GM19351 (cell line): ENCODE data around the gene RAB15.

Experiments
- ATAC-seq: cut with Tn5 transposase; IDR thresholded peaks from one replicate; pipeline ENCODE4 v1.9.1; 2021; ENCODE audit warnings: mild to moderate bottlenecking, moderate library complexity; ENCODE audit not compliant: unreplicated experiment

RAB15 gene

DNA sequence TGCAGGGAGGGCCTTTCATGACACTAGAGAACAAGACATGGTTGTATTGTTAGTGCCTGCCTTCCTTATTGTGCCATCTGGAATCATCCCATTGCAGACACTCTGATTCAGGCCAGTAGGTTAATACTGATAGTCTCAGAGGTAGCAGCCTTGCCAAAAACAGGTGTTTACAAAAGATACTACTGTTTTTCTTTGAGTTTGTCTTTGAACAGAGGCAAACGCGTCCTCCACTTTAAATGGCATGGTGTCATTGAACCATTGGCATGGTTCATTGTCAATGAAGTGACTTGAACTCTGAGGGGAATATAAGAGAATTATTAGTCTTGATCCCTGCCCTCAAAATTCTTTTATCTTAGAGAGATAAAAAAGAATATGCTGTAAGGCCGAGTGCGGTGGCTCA, 18.8 kb upstream of the RAB15 start:
- no peak for ATAC-seq

DNA sequence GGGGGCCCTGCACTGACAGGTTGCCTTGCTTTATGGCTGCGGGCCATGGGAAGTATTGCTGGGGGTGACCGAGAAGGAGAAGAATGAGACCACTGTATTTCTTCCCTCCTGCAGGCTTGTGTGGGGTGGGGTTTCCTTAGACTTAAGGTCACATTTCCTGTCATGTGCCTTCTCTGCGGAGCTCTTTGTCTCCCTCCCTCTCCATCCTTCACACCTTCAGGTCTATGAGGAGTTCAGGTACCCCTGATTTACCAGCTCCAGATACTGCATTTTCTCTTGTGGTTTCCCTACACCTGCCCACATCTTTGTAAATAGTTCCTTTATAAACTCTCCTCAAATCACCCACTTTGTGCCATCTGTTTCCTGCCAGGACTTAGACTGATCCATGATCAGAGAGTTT, 18.2 kb upstream of the RAB15 start:
- ATAC-seq = no peak

DNA sequence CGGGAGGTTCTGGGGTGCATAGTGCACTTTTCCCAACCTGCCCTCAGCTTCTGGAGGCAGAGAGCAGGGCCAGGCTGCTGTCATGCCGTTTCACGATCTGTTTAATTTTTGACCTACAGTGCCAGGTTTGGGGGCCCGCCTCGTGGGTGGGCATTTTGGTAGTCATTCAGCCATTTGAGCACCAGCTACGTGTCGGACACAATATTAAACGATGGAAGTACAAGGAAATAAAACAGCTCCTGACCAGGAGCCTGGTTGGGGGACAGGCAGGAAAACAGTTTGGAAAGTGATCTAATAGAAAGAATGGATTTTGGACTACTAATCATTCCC, 15.3 kb upstream of the RAB15 start:
- ATAC-seq = no peak

DNA sequence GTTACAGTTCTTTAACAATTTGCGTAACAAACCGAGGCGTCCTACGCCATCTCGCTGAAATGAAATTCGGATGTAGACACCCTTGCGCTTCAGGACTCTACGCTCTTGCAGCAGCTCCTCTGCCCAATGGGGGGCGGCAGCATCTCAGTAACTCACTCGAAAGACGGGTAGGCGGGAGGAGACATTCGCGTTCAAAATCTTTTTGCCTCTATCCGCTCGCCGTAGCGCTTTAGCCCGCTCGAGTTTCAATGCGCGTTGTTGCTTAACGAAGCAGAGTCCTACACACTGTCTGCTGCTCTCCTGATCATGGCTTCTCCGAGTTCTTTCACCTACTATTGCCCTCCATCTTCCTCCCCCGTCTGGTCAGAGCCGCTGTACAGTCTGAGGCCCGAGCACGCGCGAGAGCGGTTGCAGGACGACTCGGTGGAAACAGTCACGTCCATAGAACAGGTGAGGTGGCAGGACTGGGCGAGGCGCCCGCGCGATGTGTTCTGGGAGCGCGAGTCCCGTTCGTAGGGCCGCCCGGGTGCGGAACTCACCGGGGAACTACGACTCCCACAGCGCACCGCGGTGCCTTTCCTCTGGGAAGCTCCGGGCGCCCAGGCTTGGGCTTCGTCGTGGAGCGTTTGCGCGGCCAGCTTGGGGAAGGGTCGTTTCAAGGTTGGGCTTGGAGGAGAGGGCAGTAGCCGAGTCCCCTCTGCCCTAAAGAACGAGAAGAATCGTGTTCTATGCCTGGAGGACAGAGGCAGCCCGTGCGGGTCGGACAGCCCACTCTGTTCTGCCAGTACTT, 14.7 kb upstream of the RAB15 start, which contains the start of gene FNTB:
Gene FNTB (plus strand): TSS at position 248 of the 790 bp plus-strand sequence. CDS start 59 bp downstream, at position 307.
- peak; percentile 91 for ATAC-seq

DNA sequence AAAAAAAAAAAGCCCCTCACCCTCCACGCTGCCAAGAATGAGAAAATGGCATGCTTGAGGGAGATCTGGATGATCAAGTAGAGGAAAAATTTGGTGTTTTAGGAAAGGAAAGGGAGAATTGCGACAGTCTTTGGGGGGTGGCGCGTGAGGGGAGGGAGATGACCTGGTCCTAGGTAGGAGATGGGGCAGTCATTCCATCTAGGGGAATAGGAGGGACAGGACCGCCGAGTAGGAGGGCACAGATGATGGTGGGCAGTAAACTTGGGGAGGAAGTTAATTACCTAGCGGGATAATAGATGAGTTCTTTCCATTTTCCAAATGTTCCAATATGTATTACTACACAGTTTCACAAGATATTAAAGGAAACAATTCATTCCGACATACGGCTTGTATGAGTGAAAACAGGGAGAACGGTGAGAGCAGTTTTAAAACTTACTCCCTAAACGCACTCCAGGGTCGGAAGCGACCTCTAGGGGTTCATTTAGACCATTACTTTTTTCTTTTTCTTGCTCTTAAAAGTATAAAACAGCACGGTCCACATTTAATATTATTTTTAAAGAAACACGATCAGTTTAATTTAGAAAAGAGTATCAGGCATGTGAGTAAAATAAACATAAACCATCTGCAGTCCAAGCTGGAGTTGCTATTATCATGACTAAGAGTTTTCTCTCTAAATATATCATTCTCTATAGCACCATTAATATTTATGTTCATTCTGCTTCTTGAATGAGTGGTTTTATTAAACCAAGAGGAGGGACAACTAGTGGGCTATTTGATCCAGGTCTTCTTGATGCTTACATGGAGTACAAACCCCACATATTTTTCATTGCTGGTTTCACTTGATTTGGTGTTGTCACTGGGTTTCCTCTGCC, 11.5 kb upstream of the RAB15 start:
- no peak for ATAC-seq

DNA sequence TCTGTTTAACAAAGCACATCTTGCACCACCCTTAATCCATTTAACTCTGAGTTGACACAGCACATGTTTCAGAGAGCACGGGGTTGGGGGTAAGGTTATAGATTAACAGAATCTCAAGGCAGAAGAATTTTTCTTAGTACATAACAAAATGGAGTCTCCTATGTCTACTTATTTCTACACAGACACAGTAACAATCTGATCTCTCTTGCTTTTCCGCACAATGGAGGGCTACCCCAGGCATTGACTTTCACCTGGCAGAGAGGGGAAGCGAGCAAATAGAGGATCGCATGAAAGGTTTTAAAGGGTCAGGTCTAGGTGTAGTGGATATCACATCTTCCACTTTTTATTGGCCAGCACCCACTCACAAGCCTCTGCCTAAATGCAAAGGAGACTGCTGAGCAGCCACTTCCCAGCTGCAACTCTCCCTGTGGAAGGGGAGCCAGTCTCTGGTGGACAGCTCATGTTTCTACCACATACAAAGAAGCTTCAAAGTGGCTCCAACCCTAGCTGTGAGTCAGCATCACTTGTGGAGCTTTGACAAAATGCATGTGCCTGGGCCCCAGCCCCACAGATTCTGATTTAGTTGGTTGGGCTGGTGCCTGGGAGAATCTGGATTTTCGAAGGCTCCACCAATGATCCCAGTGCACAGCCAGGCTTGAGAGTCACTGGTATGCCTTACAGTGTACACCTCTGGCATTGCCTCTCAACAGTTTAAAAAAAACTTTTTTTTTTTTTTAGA, 7.4 kb upstream of the RAB15 start:
- no peak for ATAC-seq

DNA sequence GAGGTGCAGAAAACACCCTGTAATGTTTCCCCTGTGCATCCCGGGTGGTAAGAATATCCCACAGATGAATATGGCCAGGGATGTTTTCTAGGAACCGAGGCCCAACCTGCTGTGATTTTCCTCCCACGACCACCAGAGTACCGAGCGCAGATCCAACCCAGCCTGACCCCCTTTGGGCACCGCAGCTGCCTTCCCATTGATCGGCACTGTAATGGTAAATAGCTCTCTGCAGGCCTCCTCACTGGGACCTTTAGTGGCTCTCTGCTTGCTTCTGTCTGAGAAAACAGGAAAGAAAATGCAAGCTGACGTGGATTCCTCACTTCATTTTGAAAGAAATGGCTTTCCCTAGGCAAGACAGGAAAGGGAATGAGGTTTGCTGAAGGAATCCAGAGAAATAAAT, 2.4 kb upstream of the RAB15 start:
- ATAC-seq = no peak

DNA sequence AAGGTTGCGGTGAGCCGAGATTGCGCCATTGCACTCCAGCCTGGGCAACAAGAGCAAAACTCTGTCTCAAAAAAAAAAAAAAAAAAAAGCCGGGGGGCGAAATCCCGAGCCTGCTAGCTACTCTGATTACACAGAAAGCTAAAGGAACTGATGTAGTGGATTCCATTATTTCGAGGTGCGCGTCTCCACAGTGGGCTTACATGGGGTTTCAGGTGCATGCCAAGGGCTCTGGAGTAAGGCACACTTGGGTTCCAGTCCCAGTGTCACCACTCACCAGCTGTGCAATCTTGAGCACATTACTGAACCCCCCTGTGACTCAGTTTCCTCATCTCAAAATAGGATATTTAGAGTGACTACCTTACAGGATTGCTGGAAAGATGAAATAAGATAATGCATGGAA, 1.7 kb upstream of the RAB15 start:
- no peak for ATAC-seq

DNA sequence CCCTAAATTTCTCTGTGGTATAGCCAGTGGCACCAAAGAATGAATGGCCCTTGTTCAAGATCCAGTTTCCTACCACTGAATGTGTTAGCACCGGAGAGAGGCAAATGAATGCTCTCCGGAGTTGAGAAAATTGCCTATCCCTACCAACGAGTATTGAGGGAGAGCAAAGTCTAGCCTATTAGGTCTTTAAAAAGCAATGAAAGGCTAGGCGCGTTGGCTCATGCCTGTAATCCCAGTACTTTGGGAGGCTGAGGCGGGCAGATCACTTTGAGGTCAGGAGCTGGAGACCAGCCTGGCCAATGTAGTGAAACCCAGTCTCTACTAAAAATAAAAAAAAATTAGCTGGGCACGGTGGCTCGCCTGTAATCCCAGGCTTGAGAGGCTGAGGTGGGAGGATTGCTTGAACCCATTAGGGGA, 898 bp upstream of the RAB15 start:
- ATAC-seq = no peak

DNA sequence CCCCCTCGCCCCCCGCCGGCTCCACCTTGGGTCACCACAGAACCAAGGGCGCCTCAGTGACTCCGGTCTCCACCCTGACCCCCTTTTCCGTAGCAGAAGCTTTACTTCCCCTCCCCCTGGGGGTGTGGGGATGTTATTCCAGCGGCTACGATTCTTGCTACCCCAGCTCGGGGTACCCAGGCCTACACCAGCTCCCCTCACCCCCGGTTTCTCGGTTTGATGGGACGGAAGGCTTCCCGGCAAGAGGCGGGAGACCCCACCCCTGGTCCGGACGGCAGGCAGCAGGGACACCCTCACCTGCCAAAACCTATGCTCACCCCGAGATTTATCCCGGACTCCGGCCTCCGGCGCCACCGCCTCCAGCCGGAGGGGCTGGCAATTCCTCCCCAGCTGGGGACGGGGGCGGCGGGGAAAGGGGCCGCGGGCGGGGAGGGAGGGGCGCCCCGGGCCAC, 619 bp downstream of the RAB15 start:
- ATAC-seq = no peak

DNA sequence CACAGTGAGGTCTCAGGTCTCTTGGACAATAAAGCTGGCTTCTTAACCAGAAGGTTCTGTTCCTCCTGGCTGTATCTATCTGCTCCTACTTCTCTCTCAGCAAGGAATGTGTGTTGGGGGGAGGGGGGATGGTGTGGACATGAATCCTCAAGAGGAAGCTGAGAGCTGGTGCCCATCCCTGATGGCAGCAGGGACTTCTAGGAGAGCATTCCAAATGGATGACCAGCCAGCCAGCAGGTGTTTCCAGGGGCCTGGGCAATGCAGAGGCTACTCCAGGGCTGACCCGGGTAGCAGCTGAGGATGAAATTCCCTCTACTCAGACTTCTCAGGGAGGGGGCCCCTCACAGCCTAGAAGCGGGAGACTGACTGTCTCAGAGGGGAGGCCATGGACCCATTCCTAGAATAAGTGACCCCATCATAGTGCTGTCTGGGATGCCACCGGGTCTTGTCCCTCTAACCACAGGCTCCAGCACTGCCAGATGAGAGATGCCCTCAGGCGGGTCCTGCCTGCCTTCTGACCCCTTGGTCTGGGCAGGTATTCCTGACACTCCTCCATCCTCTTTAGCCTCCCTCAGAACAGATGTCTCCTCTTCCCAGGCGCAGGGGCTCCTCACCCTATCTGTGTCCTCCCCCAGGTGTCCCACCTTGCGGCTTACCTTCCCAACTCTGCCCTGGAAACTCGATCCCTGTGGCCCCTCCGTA, 1.2 kb downstream of the RAB15 start:
- ATAC-seq = no peak

DNA sequence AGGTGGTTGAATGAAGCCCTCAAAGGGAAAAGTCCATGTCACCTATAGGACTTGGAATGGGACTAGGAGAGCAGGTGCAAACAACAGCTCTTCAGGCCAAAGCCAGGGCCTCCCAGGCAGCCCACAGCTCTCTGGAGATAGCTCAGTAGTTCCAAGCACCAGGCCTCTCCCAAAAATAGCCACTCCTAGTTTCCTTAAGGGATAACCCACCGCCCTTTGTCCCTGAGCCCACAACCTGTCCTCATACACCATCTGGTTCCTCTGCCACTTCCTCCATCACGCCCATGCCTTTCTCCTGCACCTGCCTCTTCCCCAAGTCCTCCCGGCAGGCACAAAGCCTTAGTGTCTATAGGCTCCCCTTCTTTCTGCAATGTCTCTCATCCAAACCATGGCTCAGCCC, 2.1 kb downstream of the RAB15 start:
- no peak for ATAC-seq

DNA sequence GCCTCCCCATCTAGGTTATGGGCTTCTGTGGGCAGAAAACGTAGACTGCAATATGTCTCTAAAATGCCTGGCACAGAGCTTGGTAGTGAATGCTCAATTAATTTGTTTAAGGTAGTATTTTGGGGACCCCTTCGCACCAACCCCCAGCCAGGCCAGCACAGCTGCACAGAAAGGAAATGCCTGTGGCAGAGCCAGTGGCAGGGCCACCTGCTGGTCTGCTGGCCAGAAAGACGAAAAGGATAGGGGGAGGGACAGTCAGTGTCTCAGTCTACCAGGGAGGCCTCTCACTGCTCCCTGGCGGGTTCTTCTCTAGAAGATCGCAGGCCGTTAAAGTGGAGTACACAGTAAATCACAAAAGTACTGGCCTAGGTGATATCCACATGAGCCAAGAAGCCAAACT, 3.5 kb downstream of the RAB15 start:
- ATAC-seq = no peak

DNA sequence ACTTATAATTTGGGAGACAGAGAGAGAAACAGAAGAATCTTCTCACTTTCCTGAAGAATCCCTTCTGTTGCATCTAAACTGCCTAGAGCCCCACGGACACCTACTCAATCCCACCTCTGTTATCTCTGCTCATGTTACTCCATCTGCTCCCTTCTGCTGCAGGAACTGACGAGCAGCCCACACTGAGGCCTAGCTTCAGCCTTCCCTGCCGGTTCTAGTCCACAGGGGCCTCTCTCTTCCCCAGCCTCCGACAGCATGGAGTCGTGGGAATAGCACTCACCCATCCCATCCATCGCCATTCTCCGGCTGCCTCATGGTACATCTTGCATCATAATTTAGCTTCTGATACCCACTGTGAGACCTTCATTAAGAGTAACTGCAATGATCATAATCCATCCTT, 4.0 kb downstream of the RAB15 start:
- no peak for ATAC-seq

DNA sequence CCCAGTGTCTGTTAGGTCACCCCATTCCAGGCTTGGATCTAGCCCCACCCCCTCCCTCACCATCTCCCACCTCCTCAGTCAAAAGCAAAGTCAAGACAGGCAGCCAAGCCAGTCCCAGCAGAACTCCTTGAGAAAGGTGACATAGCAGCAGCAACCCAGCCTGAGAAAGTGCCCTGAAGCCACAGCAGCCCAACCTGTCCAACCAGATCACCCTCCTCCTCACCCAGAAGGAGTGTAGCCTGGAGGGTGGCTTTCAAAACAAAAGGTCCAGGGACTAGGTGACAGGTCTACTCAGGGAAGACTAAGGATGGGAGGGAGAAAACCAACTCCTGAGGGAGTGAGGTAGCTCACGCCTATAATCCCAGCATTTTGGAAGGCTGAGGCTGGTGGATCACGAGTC, 5.2 kb downstream of the RAB15 start:
- ATAC-seq = no peak

DNA sequence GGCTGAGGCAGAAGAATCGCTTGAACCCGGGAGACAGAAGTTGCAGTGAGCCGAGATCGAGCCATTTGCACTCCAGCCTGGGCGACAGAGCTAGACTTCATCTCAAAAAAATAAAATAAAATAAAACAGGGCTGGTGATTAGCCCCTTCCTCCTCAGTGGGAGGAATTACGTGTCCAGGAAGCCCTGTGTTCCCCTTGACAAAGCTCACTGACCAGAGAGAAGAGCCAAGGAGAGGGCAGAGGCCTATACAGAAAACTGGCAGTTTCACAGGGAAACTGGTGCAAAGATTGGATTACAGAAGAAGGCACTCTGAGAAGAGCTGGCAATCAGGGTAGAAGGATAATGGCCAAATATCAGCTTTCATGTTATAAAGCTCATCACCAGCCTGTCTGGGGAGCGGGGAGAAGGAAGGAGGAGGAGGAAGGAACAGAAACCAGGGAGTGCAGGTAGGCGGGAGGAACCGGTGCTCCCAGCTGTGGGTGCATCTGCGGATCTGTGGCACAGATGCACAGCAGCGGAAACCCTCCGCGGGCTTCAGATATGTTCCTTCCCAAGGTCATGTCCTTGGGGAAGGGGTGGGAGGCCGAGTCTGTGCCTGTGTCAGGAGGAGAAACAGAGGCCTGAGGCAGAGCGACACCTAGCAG, 6.7 kb downstream of the RAB15 start:
- ATAC-seq = no peak

DNA sequence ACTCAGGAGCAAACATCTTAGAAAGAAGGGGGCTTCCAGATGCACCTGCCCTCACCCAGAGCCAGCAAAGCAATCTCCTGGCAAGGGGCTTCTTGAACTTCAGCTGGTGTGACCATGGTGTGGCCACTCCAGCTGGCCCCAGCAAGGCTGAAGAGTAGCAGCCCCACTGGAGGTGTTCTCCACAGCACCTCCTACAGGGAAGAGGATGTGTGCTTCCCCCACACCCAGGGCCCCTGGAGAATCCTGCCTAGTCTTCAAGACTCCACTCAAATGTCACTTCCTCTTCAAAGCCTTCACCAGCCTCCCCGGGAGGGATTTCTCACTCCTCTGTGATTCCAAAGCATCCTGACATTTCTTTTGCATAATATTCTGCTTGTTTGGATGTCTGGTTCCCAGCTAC, 8.5 kb downstream of the RAB15 start:
- no peak for ATAC-seq

DNA sequence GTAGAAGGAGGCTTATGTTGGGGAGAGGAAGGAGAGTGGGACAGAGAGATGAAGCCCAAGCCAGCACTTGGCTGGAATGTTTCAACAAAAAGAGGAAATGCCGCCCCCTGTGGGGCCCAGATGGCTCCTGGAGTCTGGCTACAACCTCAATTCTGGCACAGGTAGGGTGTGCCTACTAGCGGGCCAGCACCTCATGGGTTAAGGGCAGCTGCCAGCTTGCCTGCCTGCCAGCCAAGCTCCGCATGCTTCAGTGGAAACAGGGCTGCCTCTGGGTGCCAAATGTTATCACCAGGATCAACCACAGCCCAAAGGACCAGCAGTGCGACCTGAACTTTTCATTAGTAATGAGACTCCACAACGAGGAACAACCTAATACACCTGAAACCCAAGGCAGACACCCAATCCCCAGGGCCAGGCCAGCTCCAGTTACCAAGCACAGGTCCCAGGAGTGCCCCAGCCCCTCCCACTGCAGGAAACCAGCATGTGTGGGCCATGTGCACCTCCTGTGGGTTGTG, 11.3 kb downstream of the RAB15 start:
- no peak for ATAC-seq

DNA sequence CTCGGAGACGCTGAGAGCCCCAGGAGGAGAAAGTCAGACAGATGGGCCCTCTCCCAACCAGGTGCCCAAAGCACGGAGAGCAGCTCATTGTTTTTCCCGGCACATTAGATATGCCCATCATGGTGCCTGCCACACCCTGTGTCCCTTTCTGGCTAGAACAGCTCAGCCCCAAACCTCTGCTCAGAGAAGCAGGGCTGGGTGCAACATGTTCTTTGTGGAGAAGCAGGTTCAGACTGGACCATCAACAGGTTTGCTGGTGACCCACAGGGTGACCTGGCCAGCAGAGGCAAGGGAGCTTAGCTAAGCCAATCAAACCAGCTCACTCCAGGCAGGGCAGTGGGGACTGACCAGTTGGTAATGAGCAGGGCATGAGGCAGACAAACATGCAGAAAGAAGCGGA, 13.4 kb downstream of the RAB15 start:
- no peak for ATAC-seq

DNA sequence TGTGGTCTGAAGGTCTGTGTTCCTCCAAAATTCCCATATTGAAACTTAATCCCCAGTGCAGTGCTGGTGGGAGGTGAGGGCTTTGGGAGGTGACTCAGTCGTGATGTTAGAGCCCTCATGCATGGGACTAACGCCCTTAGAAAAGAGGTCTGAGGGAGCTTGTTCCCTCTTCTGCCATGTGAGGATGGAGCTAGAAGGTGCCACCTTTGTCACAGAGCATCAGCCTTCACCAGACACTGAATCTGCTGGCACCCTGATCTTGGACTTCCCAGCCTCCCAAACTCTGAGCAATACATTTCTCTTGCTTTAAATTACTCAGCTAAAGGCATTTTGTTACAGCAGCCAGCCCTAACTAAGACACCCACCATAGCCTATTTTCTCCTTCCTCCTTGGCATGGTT, 13.9 kb downstream of the RAB15 start:
- ATAC-seq = no peak
